ENCODE data around the gene NPFFR1.

DNA sequence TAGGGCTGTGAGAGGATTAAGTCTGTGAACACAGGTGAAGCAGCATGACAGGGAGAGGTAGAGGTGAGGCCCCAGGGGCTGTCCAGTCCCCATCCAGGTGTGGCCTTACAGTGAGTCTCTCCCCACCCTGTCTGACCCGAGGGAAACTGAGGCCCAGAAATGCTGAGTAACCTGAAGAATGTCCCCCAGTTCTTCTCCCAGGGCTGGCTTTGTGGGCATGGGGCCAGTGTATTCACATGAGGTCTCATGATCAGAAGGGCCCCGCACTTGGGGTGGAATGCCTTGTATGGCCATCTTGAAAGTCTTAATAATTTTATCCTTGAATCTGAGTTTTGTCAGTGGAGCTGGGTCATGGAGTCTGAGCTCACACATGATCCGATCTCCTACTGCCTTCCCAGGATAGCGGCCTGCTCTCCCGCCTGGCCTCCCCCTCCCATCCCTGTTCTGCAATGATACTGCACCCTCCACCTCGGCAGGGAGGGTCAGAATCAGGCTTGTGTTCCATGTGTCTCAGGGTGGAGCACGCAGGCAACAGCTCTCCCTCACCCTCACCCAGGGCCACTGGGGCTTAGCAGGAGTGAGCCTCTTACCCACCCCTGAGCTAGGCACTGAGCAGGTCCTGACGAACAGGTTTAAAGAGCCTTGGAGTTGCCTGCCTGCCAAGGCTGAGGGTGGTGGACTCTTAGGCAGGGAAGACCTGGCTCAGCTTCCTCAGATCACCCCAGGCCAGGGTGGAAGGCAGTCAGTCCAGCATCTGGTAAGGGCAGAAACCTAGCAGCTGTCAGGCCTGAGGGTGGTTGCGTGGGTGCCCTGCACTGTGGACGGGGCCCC lies 41.4 kb upstream of the NPFFR1 start:
- no peak for TF ChIP-seq POLR2AphosphoS5 (IDR thresholded peaks at IDR 0.05; ENCODE audit: low read depth)
- TF ChIP-seq, protein P1, sequence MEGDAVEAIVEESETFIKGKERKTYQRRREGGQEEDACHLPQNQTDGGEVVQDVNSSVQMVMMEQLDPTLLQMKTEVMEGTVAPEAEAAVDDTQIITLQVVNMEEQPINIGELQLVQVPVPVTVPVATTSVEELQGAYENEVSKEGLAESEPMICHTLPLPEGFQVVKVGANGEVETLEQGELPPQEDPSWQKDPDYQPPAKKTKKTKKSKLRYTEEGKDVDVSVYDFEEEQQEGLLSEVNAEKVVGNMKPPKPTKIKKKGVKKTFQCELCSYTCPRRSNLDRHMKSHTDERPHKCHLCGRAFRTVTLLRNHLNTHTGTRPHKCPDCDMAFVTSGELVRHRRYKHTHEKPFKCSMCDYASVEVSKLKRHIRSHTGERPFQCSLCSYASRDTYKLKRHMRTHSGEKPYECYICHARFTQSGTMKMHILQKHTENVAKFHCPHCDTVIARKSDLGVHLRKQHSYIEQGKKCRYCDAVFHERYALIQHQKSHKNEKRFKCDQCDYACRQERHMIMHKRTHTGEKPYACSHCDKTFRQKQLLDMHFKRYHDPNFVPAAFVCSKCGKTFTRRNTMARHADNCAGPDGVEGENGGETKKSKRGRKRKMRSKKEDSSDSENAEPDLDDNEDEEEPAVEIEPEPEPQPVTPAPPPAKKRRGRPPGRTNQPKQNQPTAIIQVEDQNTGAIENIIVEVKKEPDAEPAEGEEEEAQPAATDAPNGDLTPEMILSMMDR (IDR thresholded peaks at IDR 0.05; ENCODE audit: insufficient read depth, low read length): no peak
- TF ChIP-seq GABPA (IDR thresholded peaks at IDR 0.05; ENCODE audit: low read depth): no peak
- TF ChIP-seq, protein P2, sequence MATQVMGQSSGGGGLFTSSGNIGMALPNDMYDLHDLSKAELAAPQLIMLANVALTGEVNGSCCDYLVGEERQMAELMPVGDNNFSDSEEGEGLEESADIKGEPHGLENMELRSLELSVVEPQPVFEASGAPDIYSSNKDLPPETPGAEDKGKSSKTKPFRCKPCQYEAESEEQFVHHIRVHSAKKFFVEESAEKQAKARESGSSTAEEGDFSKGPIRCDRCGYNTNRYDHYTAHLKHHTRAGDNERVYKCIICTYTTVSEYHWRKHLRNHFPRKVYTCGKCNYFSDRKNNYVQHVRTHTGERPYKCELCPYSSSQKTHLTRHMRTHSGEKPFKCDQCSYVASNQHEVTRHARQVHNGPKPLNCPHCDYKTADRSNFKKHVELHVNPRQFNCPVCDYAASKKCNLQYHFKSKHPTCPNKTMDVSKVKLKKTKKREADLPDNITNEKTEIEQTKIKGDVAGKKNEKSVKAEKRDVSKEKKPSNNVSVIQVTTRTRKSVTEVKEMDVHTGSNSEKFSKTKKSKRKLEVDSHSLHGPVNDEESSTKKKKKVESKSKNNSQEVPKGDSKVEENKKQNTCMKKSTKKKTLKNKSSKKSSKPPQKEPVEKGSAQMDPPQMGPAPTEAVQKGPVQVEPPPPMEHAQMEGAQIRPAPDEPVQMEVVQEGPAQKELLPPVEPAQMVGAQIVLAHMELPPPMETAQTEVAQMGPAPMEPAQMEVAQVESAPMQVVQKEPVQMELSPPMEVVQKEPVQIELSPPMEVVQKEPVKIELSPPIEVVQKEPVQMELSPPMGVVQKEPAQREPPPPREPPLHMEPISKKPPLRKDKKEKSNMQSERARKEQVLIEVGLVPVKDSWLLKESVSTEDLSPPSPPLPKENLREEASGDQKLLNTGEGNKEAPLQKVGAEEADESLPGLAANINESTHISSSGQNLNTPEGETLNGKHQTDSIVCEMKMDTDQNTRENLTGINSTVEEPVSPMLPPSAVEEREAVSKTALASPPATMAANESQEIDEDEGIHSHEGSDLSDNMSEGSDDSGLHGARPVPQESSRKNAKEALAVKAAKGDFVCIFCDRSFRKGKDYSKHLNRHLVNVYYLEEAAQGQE (IDR thresholded peaks at IDR 0.05; ENCODE audit: insufficient replicate concordance, low read depth): no peak
